Left ventricle myocardium inferior (tissue), 1 donor: Measurements from ENCODE around the gene VENTX. TPM values are rescaled to one million over a fixed set of nuclear protein-coding genes. Genes with fewer than 3 reads are reported as not detected.

ENCODE experiments used
- DNase-seq: peaks from one replicate; pipeline ENCODE4 v3.0.0-alpha.2; 2020
- H3K27ac ChIP-seq: fragments of 200-600 bp; replicated peaks from 2 replicates; pipeline ENCODE4 v1.8.0; 2021
- H3K27me3 ChIP-seq: fragments of 200-600 bp; 2 replicates; pipeline ENCODE4 v1.8.0; 2021; ENCODE audit warnings: low read depth
- H3K36me3 ChIP-seq: fragments of 200-600 bp; 2 replicates; pipeline ENCODE4 v1.8.0; 2021
- H3K4me1 ChIP-seq: fragments of 200-600 bp; 2 replicates; pipeline ENCODE4 v1.8.0; 2021
- H3K4me3 ChIP-seq: fragments of 200-600 bp; 2 replicates; pipeline ENCODE4 v1.8.0; 2021; ENCODE audit warnings: mild to moderate bottlenecking, moderate library complexity
- H3K9me3 ChIP-seq: fragments of 200-600 bp; replicated peaks from 2 replicates; pipeline ENCODE4 v1.8.0; 2021
- intact Hi-C: fragments of 100-400 bp; cut with micrococcal nuclease; formaldehyde crosslinking; loops from one replicate; pipeline ENCODE4 v1.11.0; 2022
- total RNA-seq: library from RNA; stranded (reverse); fragmentation: NEBNext Ultra II Directional; extraction: Animal tissue kit (Norgen Biotek cat#: 25700); gene quantifications from one replicate; pipeline ENCODE4 v1.2.1, GENCODE V29; 2021
- TF ChIP-seq, protein P1 (sequence below): fragments of 200-600 bp; IDR thresholded peaks from 2 replicates; pipeline ENCODE4 v1.8.0; 2021; ENCODE audit warnings: antibody characterized with exemption, mild to moderate bottlenecking, borderline replicate concordance
- donor health status: DM: no; HTN: yes; CAD: no; lungs with severe emphysema.

Gene VENTX
- total RNA-seq, 1 donor from 2014 or later = 0.33 TPM

DNA sequence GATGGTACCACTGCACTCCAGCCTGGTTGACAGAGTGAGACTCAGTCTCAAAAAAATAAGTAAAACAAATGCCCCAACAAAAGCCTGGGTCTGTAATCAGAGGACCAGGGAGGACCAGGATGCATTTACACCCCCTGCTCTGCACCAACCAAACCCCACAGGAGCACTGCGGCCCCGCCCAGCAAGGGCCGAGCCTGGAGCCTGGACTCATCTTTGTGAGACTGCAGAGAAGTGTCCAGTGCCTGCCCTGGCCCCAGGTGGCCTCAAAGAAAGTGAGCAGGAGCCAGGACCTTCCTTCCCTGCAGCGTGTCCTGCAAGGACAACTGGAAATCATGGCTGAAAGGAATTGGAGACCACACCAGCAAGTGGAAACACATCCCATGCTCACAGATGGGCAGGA lies 46.0 kb upstream of the VENTX start:
- intact Hi-C loops = no loop called here
- Histone ChIP-seq H3K9me3 (peaks cover 34% of the 10 kb centered on the region), H3K27ac (no peak overlapping the region), H3K4me3 (no peak overlapping the region), H3K4me1 (no peaks in the 10 kb centered on the region), H3K36me3 (no peaks in the 10 kb centered on the region), H3K27me3 (peaks cover 78% of the 10 kb centered on the region)
- TF ChIP-seq, protein P1, sequence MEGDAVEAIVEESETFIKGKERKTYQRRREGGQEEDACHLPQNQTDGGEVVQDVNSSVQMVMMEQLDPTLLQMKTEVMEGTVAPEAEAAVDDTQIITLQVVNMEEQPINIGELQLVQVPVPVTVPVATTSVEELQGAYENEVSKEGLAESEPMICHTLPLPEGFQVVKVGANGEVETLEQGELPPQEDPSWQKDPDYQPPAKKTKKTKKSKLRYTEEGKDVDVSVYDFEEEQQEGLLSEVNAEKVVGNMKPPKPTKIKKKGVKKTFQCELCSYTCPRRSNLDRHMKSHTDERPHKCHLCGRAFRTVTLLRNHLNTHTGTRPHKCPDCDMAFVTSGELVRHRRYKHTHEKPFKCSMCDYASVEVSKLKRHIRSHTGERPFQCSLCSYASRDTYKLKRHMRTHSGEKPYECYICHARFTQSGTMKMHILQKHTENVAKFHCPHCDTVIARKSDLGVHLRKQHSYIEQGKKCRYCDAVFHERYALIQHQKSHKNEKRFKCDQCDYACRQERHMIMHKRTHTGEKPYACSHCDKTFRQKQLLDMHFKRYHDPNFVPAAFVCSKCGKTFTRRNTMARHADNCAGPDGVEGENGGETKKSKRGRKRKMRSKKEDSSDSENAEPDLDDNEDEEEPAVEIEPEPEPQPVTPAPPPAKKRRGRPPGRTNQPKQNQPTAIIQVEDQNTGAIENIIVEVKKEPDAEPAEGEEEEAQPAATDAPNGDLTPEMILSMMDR = no peak
- DNase-seq = no peak

DNA sequence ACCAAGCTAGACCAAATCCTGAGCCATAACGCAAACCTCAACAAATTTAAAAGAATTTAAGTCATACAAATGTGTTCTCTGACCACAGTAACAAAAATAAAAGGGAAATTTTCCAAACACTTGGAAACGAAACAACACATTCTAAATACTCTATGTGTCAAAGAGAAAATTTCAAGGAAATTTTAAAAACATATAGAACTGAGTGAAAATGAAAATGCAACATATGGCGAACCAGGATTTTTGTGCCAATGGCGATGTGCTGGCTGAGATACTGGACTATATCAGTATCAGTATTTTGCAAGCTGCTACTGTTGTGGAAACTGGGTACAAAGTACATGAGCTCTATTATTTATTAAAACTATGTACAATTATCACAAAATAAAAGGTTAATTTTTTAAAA lies 43.5 kb upstream of the VENTX start:
- DNase-seq = no peak
- Histone ChIP-seq H3K36me3 (no peaks in the 10 kb centered on the region), H3K27me3 (peaks cover 79% of the 10 kb centered on the region), H3K9me3 (peaks cover 34% of the 10 kb centered on the region), H3K4me3 (no peak overlapping the region), H3K4me1 (no peaks in the 10 kb centered on the region), H3K27ac (no peak overlapping the region)
- intact Hi-C loops = no loop called here
- TF ChIP-seq, protein P1 = no peak

DNA sequence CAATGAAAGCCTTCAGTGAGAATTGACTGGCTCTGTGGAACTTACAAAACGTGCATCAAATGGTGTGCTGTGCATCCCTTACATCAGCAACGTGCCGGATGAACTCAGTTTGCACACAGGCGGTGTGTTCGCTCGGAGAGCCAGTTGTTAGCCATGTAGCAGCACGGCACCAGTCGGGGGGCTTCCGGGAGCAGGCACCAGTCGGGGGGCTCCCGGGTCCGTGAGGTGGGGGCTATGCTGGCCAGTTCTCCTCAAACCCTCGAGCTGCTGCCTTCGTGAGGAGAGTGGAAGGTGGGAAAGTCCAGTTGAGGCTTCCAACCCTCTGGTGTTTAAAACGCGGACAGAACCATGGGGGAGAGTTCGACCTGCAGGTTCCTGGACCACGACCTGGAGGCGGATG lies 42.6 kb upstream of the VENTX start:
- TF ChIP-seq, protein P1 = no peak
- Histone ChIP-seq H3K4me1 (no peaks in the 10 kb centered on the region), H3K36me3 (no peaks in the 10 kb centered on the region), H3K27ac (no peak overlapping the region), H3K4me3 (no peak overlapping the region), H3K27me3 (peaks cover 79% of the 10 kb centered on the region), H3K9me3 (peaks cover 34% of the 10 kb centered on the region)
- intact Hi-C loops = no loop called here
- DNase-seq = no peak

DNA sequence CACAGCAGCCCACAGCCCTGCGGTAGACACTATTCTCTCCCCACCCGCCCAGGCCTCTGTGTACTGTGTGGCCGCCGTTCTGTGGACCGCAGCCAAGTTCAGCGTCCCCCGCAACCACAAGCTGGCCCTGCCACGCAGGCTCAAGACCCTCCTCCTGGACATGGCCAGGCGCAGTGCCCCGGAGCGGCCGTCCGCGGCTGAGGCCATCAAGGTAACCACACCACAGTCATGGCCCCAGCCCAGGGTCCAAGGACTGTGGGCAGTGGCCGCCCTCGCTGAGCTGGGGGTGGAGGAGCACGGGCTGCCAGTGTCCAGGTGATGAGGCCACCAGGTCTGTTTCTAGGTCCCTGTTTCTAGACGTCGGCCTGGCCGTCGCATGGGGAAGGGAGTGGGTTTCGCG lies 42.0 kb upstream of the VENTX start:
- no peak for DNase-seq
- TF ChIP-seq, protein P1 = no peak
- H3K4me1 ChIP-seq = no peaks in the 10 kb centered on the region
- H3K36me3 ChIP-seq = no peaks in the 10 kb centered on the region
- peaks cover 79% of the 10 kb centered on the region for H3K27me3 ChIP-seq
- H3K4me3 ChIP-seq = no peak overlapping the region
- H3K27ac ChIP-seq = no peak overlapping the region
- intact Hi-C loops = no loop called here
- peaks cover 34% of the 10 kb centered on the region for H3K9me3 ChIP-seq

DNA sequence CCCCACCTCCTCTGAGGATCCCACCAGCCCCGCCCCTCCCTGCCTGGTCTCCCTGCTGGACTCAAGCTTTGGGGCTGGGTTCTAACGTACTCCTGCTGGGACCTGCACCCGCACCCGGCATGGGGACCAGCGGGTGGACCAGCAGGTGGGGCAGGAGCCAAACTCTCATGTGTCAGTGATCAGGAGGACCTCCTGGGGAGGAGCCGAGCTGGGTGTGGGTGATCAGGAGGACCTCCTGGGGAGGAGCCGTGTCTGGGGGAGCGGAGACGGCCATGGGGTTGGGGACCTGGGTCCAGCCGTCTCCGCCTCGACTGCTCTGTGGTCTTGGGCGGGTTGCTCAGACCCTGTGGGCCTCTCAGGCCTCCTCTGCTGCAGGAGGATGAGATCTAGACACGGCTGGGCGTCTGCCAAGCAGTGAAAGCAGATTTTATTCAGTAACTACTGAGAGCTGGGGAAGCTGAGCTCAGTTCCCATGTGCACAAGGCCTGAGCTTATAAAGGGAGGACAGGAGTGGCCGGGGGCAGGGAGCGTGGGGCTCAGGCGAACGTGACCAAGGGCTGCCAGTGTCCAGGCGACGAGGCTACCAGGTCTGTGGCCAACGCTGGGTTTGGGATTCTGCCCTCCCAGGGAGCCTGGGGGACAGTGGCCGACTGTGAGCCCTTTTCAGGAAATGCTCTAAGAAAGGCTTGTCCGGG lies 41.3 kb upstream of the VENTX start:
- TF ChIP-seq, protein P1 = no peak
- no peaks in the 10 kb centered on the region for H3K4me1 ChIP-seq
- peaks cover 82% of the 10 kb centered on the region for H3K27me3 ChIP-seq
- intact Hi-C loops = no loop called here
- no peaks in the 10 kb centered on the region for H3K36me3 ChIP-seq
- peaks cover 34% of the 10 kb centered on the region for H3K9me3 ChIP-seq
- H3K27ac ChIP-seq = no peak overlapping the region
- no peak overlapping the region for H3K4me3 ChIP-seq
- DNase-seq = no peak
